ENCODE results near the gene CUEDC1. TPM values are rescaled to one million over a fixed set of nuclear protein-coding genes. Genes with fewer than 3 reads are reported as not detected.

Gene CUEDC1
- total and polyA plus RNA-seq, 9 of the 15 experiments (the other 6 are each of a cell fraction or from before 2014, with no cell fraction given), result 0.20 to 4.1 (median 1.6) TPM; not detected in 1

- no peaks in the 10 kb centered on the region for H4K20me1 ChIP-seq (replicated peaks; ENCODE audit: control insufficient read depth, insufficient read depth, low read length)
- no peak for FAIRE-seq
- in situ Hi-C loops (cut with MboI) (no loop called here), intact Hi-C loops (cut with micrococcal nuclease) (no loop called here)
- ChIA-PET CTCF (ENCODE audit: low intra/inter-chr PET ratio) (no interaction called here), POLR2A (interaction anchor here (0.7 to 0.9 kb wide), 2 partner anchors 9 to 136 kb away, joined by 4 to 7 read pairs; no protein-coding TSS in a partner anchor)
- H3K4me1 ChIP-seq (replicated peaks in 1 of 2; ENCODE audit: control insufficient read depth in 2 of 2, insufficient read depth in 2 of 2, low read length in 2 of 2), result peaks cover 0 to 5% of the 10 kb centered on the region in 2 experiments; a peak in 1 of 5 replicates
- H3K9me3 ChIP-seq (replicated peaks; ENCODE audit: control insufficient read depth, insufficient read depth, low read depth, low read length), result no peaks in the 10 kb centered on the region
- H3K9me1 ChIP-seq (ENCODE audit: control insufficient read depth, insufficient read depth, low read length), result no peaks in the 10 kb centered on the region
- H3K4me3 ChIP-seq, result no peak overlapping the region
- 0% methylated on average over 1 of the region's 1 CpG for WGBS (ENCODE audit: insufficient coverage, low coverage, missing lambda C conversion rate)
- no peak for ATAC-seq
- H3K9ac ChIP-seq (ENCODE audit: insufficient read depth in 1 of 2, low read depth in 2 of 2, low read length in 2 of 2), result no peak overlapping the region
- TF ChIP-seq ZNF655 (CRISPR knock-in tag; IDR thresholded peaks at IDR 0.05), result no peak
- TF ChIP-seq KAT2B (IDR thresholded peaks at IDR 0.05; ENCODE audit: low read depth, low read length), result no peak
- no peak for TF ChIP-seq THRB (CRISPR knock-in tag; conservative IDR thresholded peaks at IDR 0.05)
- no peak for TF ChIP-seq RBBP5 (IDR thresholded peaks at IDR 0.05; ENCODE audit: borderline replicate concordance, insufficient read depth, low read length, poor library complexity, severe bottlenecking)
- TF ChIP-seq CEBPB (tag; IDR thresholded peaks at IDR 0.05), result no peak
- no peak for TF ChIP-seq MIER1 (IDR thresholded peaks at IDR 0.05; ENCODE audit: low read depth)
- no peak for TF ChIP-seq CREB1 (IDR thresholded peaks at IDR 0.05)
- TF ChIP-seq CREB1 (CRISPR knock-in tag; IDR thresholded peaks at IDR 0.05), result no peak
- no peak for TF ChIP-seq LCOR (CRISPR knock-in tag; IDR thresholded peaks at IDR 0.05)
- TF ChIP-seq KDM4B (IDR thresholded peaks at IDR 0.05; ENCODE audit: borderline replicate concordance in 2 of 2, low read depth in 1 of 2), result no peak
- TF ChIP-seq PATZ1 (CRISPR knock-in tag; IDR thresholded peaks at IDR 0.05; ENCODE audit: borderline replicate concordance), result no peak
- TF ChIP-seq ATF3 (IDR thresholded peaks at IDR 0.05), result no peak
- no peak for TF ChIP-seq ATF3 (CRISPR knock-in tag; conservative IDR thresholded peaks at IDR 0.05)
- H3K4me2 ChIP-seq (ENCODE audit: insufficient read depth, low read length), result no peak overlapping the region
- no peak for DNase-seq (ENCODE audit: extremely low read depth in 1 of 4, low spot score in 3 of 4)
- H3K27me3 ChIP-seq (ENCODE audit: control insufficient read depth in 2 of 2, insufficient read depth in 2 of 2, low read length in 2 of 2), result peaks cover 35 to 57% of the 10 kb centered on the region in 2 experiments
- no peaks in the 10 kb centered on the region for H3K36me3 ChIP-seq (ENCODE audit: control insufficient read depth, insufficient read depth, low read length)
- H2AFZ ChIP-seq (ENCODE audit: low read depth, low read length), result no peak overlapping the region
- no peaks in the 10 kb centered on the region for H3K79me2 ChIP-seq (ENCODE audit: control insufficient read depth, insufficient read depth, low read length)
- BruUV-seq (replicated peaks), result no TSS peak
- H3K27ac ChIP-seq (ENCODE audit: extremely low read depth, low read depth, low read length), result no peak overlapping the region
Observed at GRCh38 chr17:57814421-57814820, 140.8 kb downstream of the CUEDC1 start.
